K562 (cell line): Measurements from ENCODE around the gene METAP1D.

Experiments
- ADNP ChIP-seq: fragments of 200-800 bp; sonication (Bioruptor generic); IDR thresholded peaks from 2 replicates; pipeline ENCODE4 v1.6.1; 2016; ENCODE audit warnings: missing genetic modification characterization, missing compliant biosample characterization
- POLR2A ChIP-seq: fragments of 450-650 bp; conservative IDR thresholded peaks from 2 replicates; pipeline ENCODE4 v1.6.1; 2016
- POLR2AphosphoS5 ChIP-seq: IDR thresholded peaks from 2 replicates; pipeline ENCODE4 v1.6.1; 2011; ENCODE audit warnings: mild to moderate bottlenecking, low read depth, low read length, moderate library complexity; ENCODE audit not compliant: control insufficient read depth, insufficient read depth
- POLR2H ChIP-seq: IDR thresholded peaks from 2 replicates; pipeline ENCODE4 v1.6.1; 2016; ENCODE audit warnings: missing genetic modification characterization, low read depth, mild to moderate bottlenecking, control low read depth, missing compliant biosample characterization, moderate library complexity
- ZFP36 ChIP-seq: fragments of 150-350 bp; IDR thresholded peaks from 2 replicates; pipeline ENCODE4 v1.6.1; 2018; ENCODE audit warnings: low read length, low read depth; ENCODE audit not compliant: partially characterized antibody
- ZNF592 ChIP-seq: fragments of 450-650 bp; IDR thresholded peaks from 2 replicates; pipeline ENCODE4 v1.6.1; 2017; ENCODE audit warnings: antibody characterized with exemption, mild to moderate bottlenecking

GRCh38 chr2:172058660-172059059 lies 58.9 kb downstream of the METAP1D start:
- no peak for TF ChIP-seq ADNP
- TF ChIP-seq POLR2AphosphoS5 = no peak
- no peak for TF ChIP-seq POLR2H (tag)
- no peak for TF ChIP-seq ZNF592
- TF ChIP-seq ZFP36 = no peak
- TF ChIP-seq POLR2A = no peak
